ENCODE data around the gene ATG4A.

GRCh38 chrX:108186811-108187210 is 95.2 kb downstream of the ATG4A start:
- no peak for TF ChIP-seq SUZ12 (IDR thresholded peaks at IDR 0.05; ENCODE audit: extremely low read depth, insufficient read depth, insufficient read length)
- no peak for TF ChIP-seq YY1 (IDR thresholded peaks at IDR 0.05; ENCODE audit: insufficient read depth, insufficient read length)
- TF ChIP-seq ZNF274 (IDR thresholded peaks at IDR 0.05; ENCODE audit: low read depth, low read length): no peak

Data from NT2/D1 (cell line).